GM20000 (cell line): Measurements from ENCODE around the gene COL8A2.

ENCODE experiments used
- DNase-seq: peaks from one replicate; pipeline ENCODE4 v3.0.0; 2012; ENCODE audit warnings: low spot score
- CTCF ChIP-seq: IDR thresholded peaks from 2 replicates; pipeline ENCODE4 v1.5.1; 2012; ENCODE audit warnings: mild to moderate bottlenecking, control low read depth; ENCODE audit errors: extremely low read depth, missing control alignments

COL8A2 gene

GRCh38 chr1:36084497-36085115 lies 40.4 kb downstream of the COL8A2 start:
- no peak for DNase-seq

DNA sequence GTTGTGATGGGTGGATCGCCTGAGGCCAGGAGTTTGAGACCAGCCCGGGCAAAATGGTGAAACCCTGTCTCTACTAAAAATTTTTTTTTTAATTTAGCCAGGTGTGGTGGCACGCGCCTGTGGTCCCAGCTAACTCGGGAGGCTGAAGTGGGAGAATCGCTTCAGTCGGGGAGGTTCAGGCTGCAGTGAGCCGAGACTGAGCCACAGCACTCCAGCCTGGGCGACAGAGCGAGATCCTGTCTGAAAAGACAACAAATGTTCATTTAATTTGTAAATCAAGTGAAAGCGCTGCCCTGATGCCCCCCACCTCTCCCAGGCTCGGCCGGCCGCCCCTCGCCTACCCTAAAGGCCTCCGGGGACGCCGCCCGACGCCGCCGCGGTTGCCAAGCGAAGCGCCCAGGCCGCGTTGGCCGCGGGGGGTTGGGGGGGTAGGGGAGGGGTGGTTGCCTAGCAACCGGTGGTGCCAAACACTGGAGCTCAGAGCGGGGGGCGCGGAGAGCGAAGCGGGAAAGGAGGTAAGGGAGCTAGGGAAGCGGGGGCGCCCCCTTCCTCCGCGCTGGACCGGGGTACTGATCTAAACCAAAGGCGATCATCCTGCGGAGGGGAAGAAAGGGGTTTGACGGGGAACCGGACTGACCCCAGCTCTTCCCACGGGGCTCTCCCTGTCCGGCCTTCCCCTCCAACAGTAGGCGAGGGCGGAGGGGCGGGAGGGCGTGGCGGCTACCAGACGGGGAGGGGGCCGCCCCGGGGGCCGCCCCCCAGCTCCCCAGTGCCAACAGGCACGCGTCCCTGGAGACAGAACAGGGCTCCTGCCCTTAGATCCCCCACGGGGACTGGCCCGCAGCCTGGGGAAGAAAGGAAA lies 41.2 kb downstream of the COL8A2 start, which contains the start of gene TEKT2:
TSS of gene TEKT2 (plus strand) at position 460 of the 862 bp plus-strand sequence. CDS start 828 bp downstream, outside the sequence.
- DNase-seq: peak; percentile 70
- TF ChIP-seq CTCF: no peak

More at GRCh38 chr1:36084497-36085115, 40.4 kb downstream of the COL8A2 start:
- TF ChIP-seq CTCF: no peak

DNA sequence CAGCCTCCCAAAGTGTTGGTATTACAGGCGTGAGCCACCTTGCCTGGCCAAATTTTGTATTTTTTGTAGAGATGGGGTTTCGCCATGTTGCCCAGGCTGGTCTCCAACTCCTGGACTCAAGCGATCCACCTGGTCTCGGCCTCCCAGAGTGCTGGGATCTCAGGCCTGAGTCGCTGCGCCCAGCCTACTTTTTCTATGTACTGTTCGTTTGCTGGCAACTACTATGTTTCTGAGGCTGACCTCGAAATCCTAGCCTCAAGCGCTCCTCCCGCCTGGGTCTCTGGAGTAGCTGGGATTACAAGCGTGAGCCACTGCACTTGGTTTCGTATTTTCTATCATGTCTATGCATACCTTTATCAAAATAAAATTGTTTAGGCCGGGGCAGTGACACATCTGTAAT lies 41.8 kb downstream of the COL8A2 start:
- TF ChIP-seq CTCF: no peak
- no peak for DNase-seq

DNA sequence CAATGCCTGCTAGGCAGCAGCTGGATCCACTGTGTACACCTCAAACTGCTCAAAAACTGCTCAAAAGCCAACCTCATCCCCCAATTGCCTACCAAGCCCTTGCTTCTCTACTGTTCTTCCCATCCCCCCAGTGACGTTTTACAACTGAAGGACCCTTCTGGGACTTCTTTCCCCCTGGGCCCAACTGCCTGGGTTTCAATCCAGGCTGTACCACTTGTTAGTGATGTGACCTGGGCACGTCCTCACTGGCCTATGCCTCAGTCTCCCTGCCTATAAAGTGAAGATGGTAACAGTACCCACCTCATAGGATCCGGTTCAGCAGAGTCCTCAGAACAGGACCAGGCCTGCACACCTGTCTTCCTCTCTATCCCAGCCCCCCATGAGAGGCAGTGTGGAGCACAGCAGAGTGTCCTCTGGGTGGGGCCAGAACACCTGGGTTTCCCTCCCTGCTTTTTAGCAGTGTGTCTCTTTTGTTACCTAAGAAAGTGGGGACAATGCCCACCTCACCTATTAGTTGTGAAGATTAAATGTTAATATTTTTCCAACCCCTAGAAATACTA lies 43.0 kb downstream of the COL8A2 start:
- TF ChIP-seq CTCF: no peak
- no peak for DNase-seq

GRCh38 chr1:36080801-36081200 lies 44.2 kb downstream of the COL8A2 start:
- no peak for TF ChIP-seq CTCF

GRCh38 chr1:36080236-36080635 lies 44.8 kb downstream of the COL8A2 start:
- TF ChIP-seq CTCF: no peak
- no peak for DNase-seq

More at GRCh38 chr1:36080801-36081200, 44.2 kb downstream of the COL8A2 start:
- no peak for DNase-seq
